SKM-1 (cell line): ENCODE data around the gene OR9A2.
"Not testable (repeated sequence)": the region's sequence is repeated elsewhere in the genome, so short reads cannot be mapped to it uniquely, and the experiment has no call there.

Experiments used
- DNase-seq: peaks from one replicate; lab custom pipeline; 2025; ENCODE audit not compliant: unreplicated experiment; lab: John Stamatoyannopoulos, UW

OR9A2 gene

DNA sequence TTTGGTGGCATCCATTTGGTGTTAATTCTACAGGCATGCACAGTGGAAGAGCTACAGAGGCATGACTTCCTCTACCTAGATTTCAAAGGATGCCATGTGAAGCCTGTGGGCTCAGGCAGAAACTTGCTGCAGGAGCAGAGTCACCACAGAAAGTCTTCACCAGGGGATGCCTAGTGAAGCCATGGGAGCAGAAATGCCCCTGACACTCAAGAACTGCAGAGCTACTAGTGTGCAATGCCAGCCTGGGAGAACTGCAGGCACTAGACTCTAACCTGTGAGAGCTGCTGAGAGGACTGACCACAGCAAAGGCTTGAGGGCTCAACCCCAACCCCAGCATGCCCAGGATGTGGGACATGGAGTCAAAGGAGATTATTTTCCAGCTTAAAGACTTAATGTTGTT is 3.9 kb downstream of the OR9A2 start:
- no peak for DNase-seq

DNA sequence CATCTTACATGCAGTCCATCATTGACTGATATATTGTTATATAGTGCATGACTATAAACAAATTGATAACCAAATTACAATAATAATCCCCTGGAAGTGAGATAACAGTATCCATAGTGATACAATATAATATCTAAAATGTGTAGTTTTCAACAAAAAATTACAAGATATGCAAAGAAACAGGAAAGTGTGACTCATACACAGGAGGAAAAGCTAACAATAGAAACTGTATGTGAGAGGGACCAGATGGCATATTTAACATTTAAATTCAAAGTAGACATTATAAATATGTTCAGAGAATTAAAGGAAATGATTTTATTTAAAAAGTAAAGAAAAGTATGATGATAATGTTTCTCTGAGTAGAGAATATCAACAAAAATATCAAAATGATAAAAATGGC is 8.0 kb downstream of the OR9A2 start:
- no peak for DNase-seq

DNA sequence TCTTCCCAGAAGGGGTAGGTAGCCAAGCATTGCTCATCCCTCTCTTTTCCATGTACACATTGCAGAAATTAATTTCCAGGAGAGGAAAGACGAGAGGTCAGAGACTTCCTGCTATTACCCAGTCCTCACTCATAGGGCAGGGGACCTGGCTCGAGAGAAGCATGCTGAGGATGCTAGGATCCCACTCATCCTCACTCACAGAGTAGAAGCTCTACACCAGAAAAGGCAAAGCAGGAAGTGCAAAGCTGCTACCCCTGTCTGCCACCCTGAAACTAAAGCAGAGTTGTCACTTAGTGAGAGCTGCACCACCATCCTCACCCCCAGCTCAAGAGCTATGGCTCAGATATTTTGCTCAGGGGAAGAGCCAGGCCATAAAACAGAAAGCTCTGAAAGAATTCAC is 9.9 kb downstream of the OR9A2 start:
- DNase-seq: no peak

DNA sequence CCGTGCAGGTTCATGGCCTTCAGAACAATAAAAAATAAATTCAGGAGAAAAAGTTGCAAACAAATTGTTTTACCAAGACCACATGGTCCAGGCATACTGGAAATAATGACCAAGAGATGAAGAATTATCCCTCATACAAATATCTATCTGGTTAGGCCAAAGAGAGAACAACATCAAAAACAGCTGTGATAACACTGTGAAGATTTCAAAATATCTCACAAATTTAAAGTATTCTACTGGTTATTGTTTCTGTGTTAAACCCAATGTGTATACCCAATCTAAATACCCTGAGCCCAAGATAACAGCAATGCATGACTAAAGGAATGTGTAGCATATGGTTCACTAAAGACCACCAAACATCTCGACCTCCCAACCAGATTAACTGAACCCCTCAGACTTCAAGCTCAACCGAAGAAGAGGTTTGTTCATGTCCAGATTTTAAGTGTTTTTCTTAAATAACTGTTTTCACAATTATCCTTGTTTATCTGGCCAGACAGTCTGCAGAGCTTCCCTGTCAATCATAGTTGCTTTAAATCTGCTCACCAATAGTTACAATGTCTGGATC is 10.9 kb downstream of the OR9A2 start:
- DNase-seq: no peak

DNA sequence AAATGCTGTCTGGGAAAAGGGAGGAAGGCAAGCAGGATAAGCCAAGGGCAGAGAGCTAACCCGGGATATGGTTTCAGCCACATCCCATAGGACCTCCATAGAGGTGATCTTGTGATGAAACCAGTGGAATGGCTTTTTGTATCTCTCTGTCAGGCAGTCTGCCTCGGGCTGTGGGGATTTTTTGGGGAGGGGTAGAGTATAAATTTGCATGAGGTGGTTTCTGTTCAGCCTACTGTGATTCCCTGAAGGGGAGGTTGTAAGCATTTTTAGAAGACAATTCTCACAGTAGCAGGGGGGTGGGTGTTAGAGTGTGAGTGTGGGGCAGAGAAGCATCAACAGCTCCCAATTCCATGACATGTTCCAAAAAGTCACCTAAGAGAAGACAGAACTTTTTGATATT is 11.8 kb downstream of the OR9A2 start:
- no peak for DNase-seq

DNA sequence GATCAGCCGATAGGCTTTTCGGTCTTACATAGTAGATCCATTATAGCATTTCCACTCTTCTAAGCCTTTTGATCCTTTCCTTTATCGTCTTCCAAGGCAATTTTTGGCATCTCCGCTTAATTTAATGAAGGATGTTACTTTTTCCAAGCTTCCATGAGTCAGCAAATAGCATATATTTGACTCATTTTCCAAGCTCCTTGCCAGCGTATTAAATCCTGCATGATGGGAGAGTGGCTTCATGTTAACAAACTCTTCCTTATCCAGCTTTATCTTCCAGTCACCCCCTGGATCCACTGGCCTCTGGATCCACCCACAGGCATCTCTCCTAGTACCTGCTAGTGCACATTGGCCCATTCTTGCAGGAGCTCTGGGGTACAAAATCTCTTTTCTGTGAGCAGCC is 13.0 kb downstream of the OR9A2 start:
- DNase-seq: no peak

DNA sequence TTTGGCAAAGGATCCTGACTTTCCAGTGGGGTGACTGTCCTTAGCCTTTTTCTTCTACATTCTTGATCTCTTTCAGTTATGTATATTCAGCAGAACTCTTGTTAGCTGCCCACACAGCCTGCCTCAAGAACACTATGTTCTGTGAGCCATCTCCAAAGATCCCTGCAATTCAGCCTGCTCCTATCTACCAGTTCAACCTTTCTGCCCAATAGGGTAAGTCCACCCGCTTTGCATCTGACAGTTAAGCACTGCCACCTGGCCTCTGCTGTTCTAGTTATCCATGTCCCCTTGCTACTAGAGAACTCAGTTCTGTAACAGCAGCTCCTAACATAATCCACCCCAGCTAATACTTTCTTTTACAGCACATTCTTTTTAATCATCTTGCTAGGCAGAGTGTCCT is 13.5 kb downstream of the OR9A2 start:
- no peak for DNase-seq

DNA sequence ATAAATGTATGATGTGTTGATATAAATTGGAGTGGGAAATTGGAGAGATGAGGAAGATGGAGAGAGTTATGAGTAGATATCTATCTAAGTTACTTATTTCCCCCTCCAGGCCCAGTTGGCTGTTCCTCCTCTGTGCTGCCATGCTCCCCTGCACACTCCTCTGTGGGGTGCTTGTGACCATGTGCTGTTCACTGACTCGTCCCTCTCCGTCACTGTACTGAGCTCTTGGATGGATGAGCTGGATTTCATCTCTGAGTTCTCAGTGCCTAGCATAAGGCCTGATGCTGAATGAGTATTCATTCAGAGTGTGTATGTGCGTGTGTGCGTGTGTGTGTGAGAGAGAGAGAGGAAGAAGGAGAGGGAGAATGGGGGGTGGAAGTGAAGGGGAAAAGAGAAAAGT is 14.5 kb downstream of the OR9A2 start:
- no peak for DNase-seq

DNA sequence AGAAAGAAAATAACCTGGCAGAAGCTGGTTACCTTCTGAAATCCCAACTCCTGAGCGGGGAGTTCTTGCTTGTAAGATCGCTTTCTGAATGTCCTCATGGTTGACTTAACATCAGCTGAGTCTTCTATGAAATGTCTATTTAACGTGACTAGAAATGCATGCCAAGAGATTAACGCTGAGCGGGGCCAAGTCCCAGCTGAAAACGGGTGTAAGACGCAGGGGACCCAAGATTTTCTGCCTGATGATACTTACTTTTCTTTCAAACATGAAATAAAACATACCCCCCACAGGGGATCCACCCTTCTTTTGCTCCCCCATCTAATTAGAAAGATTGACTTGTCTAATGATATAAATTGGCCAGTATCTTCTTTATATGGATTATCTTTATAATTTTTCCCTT is 14.9 kb downstream of the OR9A2 start:
- no peak for DNase-seq

DNA sequence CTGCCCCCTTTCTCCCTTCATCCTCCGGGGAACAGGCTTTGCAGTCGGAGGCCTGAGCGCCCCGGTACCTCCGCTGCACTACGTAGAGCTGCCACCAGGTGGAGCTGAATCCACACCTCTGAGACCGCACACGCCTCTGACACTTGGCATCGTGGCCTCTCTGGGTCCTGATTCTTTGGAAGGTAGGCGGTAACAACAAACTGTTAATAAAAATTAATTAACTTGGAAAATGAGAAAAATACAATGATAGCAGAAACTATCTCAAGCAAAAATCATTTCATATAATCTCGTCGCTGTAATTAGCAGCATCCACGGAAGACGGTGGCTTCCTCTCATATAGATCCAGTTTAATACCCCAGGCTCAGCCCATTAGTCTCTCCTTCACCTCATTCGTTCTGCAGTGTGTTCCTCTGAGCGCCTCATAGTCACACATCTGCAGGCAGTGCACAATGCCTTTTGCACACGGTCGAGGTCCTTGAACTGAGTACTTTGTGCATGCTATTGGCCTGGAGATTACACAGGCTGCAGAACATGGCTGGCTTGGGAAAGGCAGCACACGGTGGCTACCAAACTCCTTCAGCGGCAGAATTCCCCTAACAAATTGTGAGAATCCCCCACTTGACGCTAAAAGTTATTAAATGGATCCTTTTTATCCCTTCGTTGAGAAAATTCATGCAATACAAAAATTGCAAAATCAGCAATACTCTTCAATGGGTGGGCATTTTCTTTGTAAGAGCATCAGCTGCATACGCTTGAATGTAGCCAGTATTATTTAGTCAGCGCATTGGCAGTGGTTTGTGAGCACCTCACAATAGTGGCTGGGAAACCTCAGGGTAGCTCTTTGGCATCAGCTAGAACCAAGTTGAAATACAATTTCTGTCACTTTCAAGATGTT is 18.7 kb downstream of the OR9A2 start:
- peak; percentile 75 for DNase-seq

DNA sequence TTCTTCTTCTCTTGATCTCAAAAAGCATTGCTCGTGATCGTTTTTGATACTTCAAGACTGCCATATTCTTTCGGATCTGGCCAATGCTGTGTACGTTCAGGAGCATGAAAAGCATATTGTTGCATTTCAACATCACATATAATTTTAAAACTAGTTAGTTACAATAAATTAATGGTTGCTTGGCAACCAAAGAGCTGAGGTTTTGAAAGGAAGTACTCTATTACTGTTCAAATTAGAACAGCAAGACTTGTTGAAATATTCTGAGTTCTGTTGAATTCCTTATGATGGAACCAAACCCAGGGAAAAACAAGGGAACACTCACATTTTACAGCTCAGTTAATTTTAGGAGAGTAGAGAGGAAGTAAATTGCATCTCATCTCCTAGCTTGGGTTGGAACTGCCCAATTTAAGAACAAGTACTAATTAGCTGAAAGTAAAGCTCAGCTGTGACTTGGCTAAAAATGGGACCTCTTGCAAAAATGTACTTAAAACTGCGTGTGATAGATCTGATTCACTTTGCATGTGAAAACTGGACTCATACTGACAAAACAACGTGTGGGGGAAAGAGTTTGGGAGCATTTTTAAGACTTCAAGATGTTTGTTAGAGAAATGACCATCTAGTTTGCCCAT is 21.2 kb downstream of the OR9A2 start:
- DNase-seq: no peak

DNA sequence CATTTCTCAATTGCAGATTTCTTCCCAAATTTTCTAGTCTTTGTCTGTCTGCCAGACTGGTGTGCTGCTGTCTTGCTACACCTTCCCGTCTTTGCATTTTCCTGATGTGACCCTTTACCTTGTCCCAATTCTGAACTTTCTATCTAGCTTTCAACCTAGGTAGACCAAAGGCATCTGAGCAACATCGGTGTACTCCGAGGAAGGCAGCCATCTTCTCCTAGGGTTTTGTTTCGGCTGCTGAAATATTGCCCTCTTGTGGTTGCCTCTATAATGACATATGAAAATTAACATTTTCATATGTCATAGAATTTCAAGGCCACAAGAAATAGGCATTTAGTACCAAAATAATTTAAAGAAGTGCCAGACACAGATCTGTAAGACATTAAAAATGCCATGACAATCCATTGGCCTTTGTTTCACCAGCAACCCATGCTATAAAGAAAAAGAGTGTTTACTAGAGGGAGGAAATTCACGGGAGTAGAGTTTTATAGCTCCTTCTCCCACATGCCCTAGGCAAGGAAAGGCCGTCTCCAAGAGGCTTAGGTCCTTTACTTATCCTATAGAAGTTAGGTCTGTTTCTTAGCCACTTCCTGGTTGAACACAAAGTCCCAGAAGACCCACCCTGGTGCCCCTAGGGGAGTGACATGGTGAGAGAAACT is 23.4 kb downstream of the OR9A2 start:
- DNase-seq: peak; percentile 75

DNA sequence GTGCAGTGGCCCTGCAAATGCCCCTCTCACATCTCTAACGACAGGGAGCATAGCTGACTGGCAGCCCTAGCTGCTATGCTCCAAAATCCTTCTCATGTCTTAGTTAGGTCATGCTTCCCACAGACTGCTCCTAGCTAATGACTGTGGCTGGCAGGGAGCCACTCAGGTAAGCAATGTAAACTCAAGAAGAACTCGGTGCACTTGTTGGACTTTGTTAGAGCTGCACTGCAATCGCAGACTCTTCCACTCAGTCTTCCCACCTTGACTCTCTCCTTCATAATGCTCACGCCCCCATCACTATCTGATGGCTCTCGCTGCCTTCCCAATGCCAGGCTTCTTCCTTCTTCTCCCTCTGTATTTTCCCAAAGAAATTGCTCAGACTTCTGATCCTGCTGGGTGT is 24.0 kb downstream of the OR9A2 start:
- DNase-seq: no peak

DNA sequence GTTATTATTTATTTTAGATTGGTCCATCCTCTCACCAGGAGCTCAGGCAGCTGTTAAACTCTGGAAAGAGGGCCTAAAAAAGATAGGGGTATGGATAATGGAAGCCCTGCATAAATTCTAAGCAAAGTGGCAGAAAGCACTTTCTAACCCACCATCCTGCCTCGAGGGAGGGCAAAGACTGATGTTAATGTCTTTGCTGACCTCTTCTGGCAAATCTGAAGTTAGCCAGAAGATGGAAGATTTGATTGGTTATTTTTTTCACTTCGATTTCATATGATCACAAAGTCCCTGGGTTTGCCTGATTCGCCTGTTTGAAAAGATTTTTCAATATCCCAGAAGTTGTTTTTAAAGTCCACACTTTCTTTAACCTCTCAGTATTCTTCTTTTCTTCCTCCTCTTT is 24.8 kb downstream of the OR9A2 start:
- DNase-seq: no peak

DNA sequence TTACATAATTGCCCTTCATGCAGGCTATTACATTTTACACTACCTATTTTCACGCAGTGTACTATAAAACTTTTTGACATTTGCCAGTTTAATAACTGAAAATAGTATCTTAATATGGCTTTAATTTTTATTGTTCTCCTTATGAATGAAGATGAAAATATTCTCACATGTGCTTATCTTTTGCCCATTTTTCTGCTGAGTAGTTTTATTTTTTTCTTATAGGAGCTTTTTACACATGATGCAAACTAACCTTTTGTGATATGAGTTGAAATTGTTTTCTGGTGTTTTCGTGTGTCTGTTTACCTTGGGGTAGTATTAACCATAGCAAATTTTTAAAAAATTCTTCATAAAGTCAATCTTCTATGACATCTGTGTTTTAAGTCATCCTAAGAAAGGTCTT is 26.3 kb downstream of the OR9A2 start:
- no peak for DNase-seq

DNA sequence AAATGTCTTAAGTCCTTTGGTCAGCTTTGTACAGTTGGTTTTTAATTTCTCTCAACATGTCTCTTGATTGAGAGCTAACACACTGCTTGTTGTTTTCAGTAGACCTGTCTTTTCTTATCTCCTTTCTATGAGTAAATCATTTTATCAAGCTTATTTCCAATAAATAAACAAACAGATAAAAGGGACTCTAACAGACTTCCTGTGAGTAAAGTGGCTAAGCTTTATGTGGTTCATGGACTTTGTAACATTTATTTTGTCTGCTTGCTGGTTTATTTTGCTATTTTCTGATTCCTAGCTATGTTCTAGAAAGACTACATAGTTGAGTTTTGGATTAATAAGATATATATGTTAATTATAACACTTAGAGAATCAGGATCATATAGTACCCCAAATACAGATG is 27.1 kb downstream of the OR9A2 start:
- no peak for DNase-seq

DNA sequence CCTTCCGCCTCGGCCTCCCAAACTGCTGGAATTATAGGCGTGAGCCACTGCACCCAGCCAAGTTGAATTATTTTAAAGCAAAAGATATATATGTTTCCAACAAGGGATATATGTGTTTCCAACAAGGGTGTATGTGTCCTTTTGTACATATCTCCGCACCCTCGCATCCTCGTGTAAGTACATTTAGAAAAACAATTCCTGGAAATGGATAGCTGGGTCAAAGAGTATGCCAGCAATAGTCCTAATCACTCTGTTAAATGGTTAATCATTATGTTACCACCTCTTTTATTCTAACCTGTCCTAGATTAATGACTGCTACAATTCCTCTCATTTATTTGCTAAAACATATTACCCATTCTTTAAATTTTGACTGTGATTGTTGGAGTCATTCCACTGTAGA is 28.0 kb downstream of the OR9A2 start:
- DNase-seq: no peak

DNA sequence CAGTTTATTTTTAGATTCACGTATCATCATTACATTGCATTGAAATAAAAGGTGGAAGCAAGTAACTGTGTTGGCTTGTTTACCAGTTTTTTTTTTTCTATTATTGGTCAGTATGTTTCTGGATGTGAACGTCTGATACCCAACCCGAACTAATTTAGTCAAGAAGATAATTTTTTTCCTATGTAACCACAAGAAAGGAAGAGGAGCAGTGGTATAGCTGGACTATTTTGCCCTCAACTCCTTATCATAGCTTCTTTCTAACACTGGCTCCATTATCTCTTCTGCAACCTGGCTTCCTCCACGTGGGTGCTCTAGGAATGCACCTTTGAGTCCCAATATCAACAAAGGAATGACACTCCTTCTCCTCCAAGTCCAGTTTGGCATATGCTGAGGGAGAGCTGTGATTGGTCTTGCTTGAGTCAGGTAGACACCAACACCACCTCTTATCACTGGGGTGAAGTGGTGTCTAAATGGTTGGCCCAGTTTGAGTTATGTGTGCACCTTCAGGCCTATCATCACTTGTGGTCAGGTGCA is 29.4 kb downstream of the OR9A2 start:
- no peak for DNase-seq

DNA sequence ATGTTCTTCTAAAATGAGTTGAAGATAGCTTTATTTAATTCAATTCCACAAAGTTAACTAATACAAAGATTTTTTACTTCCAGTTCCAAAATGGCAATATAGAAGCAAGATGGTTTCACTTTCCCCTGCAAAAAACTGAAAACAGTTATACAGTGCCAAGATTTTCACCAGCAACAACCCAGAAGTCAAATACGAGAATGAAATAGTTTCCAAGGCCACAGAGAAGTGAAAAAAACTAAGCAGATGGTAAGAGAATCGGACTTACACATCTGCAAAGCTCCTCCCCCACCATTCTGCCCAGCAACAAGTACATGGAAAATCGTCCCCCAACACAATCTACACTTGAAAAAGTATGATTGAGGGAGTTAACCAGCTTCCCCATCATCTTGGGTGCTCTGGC is 34.5 kb downstream of the OR9A2 start:
- DNase-seq: no peak

DNA sequence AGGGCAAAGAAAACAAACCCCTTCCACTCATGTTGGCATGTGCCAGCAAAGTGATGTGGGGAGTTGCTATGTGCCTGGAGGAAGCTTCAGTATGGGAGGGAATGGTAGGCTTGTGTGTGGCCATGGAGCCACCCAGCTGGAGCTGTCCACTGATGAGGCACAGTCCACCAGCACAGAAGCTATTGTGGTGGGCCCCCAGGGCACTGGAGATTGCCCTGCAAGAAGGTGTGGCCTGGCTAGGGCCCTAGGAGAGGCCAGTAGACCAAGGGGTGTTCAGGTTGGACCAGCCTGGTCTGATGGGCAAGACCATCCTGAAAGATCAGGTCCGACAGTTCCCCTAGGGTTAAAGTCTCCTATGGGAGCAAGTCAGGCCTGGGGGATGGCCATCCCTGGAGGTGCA is 42.6 kb downstream of the OR9A2 start:
- DNase-seq: no peak

DNA sequence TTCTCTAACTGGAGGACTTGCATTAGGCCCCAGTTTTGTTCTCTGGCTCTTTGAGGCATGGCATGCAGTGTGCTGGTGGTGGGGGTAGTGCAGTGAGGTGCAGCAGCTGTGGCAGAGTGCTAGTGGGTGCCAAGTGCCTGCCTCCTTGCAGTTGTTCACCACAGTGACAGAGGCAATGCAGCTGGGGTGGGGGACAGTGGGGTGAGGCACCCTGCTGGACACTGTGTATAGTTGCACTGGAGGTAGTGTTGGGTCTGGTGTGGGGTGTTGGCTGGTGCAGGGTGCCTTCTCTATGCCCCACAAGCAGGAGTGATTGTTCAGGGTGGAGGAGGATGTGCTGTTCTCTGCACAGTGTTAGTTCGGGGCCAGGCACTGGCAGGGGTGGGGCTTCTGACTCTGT is 43.1 kb downstream of the OR9A2 start:
- no peak for DNase-seq

DNA sequence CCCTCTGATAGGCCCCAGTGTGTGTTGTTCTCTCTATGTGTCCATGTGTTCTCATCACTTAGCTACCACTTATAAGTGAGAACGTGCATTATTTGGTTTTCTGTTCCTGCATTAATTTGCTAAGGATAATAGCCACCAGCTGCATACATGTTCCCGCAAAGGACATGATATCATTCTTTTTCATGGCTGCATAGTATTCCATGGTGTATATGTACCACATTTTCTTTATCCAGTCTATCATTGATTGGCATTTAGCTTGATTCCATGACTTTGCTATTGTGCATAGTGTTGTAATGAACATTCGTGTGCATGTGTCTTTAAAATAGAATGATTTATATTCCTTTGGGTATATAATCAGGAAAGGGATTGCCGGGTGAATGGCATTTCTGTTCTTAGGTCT is 48.5 kb downstream of the OR9A2 start:
- DNase-seq: not testable (repeated sequence)
